ENCODE data around the gene CDC20.

DNA sequence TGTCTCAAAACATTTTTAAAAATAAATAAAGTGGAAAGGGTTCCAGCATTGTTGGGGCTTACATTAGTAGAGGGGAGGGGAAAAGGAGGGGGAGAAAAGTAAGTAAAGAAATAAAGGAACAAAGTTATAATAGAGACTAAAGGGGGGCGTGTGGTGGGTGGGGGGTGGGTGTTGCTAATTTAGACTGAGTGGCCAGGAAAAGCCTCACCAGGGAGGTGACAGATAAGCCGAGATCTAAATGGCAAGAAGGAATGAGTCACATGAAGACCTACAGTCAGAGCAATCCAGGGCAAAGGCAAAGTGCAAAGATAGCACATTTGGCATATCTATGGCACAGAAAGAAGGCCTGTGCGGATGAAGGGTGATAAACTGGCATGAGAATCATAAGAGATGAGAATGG, 13.7 kb upstream of the CDC20 start:
- TF ChIP-seq, protein P1, sequence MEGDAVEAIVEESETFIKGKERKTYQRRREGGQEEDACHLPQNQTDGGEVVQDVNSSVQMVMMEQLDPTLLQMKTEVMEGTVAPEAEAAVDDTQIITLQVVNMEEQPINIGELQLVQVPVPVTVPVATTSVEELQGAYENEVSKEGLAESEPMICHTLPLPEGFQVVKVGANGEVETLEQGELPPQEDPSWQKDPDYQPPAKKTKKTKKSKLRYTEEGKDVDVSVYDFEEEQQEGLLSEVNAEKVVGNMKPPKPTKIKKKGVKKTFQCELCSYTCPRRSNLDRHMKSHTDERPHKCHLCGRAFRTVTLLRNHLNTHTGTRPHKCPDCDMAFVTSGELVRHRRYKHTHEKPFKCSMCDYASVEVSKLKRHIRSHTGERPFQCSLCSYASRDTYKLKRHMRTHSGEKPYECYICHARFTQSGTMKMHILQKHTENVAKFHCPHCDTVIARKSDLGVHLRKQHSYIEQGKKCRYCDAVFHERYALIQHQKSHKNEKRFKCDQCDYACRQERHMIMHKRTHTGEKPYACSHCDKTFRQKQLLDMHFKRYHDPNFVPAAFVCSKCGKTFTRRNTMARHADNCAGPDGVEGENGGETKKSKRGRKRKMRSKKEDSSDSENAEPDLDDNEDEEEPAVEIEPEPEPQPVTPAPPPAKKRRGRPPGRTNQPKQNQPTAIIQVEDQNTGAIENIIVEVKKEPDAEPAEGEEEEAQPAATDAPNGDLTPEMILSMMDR (conservative IDR thresholded peaks at IDR 0.05; ENCODE audit: low read depth, low read length), result no peak
- TF ChIP-seq RCOR1 (IDR thresholded peaks at IDR 0.05; ENCODE audit: insufficient replicate concordance, low read length), result no peak

All from IMR-90 (cell line).